ENCODE results near the gene AFF3. TPM values are rescaled to one million over a fixed set of nuclear protein-coding genes. Genes with fewer than 3 reads are reported as not detected.

Gene AFF3
- total and polyA plus RNA-seq, 2 donors (not counting 3 experiments of a cell fraction or from before 2014, with no cell fraction given), result 0.06 to 0.07 TPM

- Histone ChIP-seq H3K9me1 (replicated peaks; ENCODE audit: control insufficient read depth, extremely low read depth, insufficient read depth, low read length) (no peaks in the 10 kb centered on the region), H4K20me1 (replicated peaks; ENCODE audit: control insufficient read depth, extremely low read depth, insufficient read depth, low read length) (no peaks in the 10 kb centered on the region), H3K79me2 (ENCODE audit: control insufficient read depth, insufficient read depth, low read length) (no peaks in the 10 kb centered on the region), H3K4me3 (replicated peaks in 1 of 3; ENCODE audit: insufficient read depth in 1 of 3, low read depth in 1 of 3, low read length in 3 of 3) (no peak overlapping the region), H3K4me1 (ENCODE audit: control insufficient read depth, extremely low read depth, insufficient read depth, low read length) (no peaks in the 10 kb centered on the region), H3K36me3 (ENCODE audit: control insufficient read depth in 2 of 2, extremely low read depth in 1 of 2, insufficient read depth in 2 of 2, low read length in 2 of 2) (no peaks in the 10 kb centered on the region), H3K27me3 (ENCODE audit: control insufficient read depth in 2 of 2, insufficient read depth in 2 of 2, low read length in 2 of 2) (peaks cover 0 to 3% of the 10 kb centered on the region in 2 experiments), H3K9me3 (replicated peaks; ENCODE audit: control insufficient read depth, insufficient read depth, low read length) (no peaks in the 10 kb centered on the region), H2AFZ (ENCODE audit: low read depth, low read length) (no peak overlapping the region), H3K4me2 (ENCODE audit: insufficient read depth, low read length) (no peak overlapping the region), H3K27ac (ENCODE audit: insufficient read depth, low read depth, low read length) (no peak overlapping the region), H3K9ac (replicated peaks; ENCODE audit: extremely low read depth, insufficient read depth, low read length) (no peak overlapping the region)
- DNase-seq (ENCODE audit: low read depth, low spot score), result no peak
- FAIRE-seq, result no peak
- ChIA-PET CTCF (no interaction called here), POLR2A (no interaction called here)
- no TSS peak for BruUV-seq (replicated peaks)
- dilution Hi-C loops (cut with MboI; ENCODE audit: extremely low pct_ligation_motif_present, low sequenced_read_pairs), result no loop called here
- intact Hi-C loops (cut with micrococcal nuclease), result no loop called here
- TF ChIP-seq GATA2 (IDR thresholded peaks at IDR 0.05; ENCODE audit: insufficient read depth, insufficient read length, low read depth, low read length), result no peak
- TF ChIP-seq EZH2 (IDR thresholded peaks at IDR 0.05; ENCODE audit: borderline replicate concordance, low read depth, low read length, severe bottlenecking), result no peak
- no peak for TF ChIP-seq POLR2A (IDR thresholded peaks at IDR 0.05; ENCODE audit: low read depth, low read length)
- no peak for TF ChIP-seq MAX (IDR thresholded peaks at IDR 0.05; ENCODE audit: insufficient read depth, insufficient read length)
These were observed 498.5 kb downstream of the AFF3 start for GRCh38 chr2:99643787-99644418.

GRCh38 chr2:99641999-99642398 lies 500.4 kb downstream of the AFF3 start:
- no peak overlapping the region for H3K9ac ChIP-seq (replicated peaks; ENCODE audit: extremely low read depth, insufficient read depth, low read length)
- dilution Hi-C loops (cut with MboI; ENCODE audit: extremely low pct_ligation_motif_present, low sequenced_read_pairs) (no loop called here), intact Hi-C loops (cut with micrococcal nuclease) (no loop called here)
- H4K20me1 ChIP-seq (replicated peaks; ENCODE audit: control insufficient read depth, extremely low read depth, insufficient read depth, low read length), result no peaks in the 10 kb centered on the region
- ChIA-PET CTCF (no interaction called here), POLR2A (no interaction called here)
- TF ChIP-seq POLR2AphosphoS5 (IDR thresholded peaks at IDR 0.05; ENCODE audit: insufficient read depth, low read depth, low read length) (no peak), CTCF (IDR thresholded peaks at IDR 0.05; ENCODE audit: extremely low read depth in 1 of 2, insufficient read depth in 1 of 2, low read depth in 1 of 2, low read length in 2 of 2) (no peak), MYC (IDR thresholded peaks at IDR 0.05; ENCODE audit: low read depth, low read length) (no peak), EZH2 (IDR thresholded peaks at IDR 0.05; ENCODE audit: borderline replicate concordance, low read depth, low read length, severe bottlenecking) (no peak), MAX (IDR thresholded peaks at IDR 0.05; ENCODE audit: insufficient read depth, insufficient read length) (no peak)
- BruUV-seq (replicated peaks), result no TSS peak
- no peak overlapping the region for H3K4me3 ChIP-seq (replicated peaks in 1 of 3; ENCODE audit: insufficient read depth in 1 of 3, low read depth in 1 of 3, low read length in 3 of 3)
- no peaks in the 10 kb centered on the region for H3K36me3 ChIP-seq (ENCODE audit: control insufficient read depth in 2 of 2, extremely low read depth in 1 of 2, insufficient read depth in 2 of 2, low read length in 2 of 2)
- H3K27ac ChIP-seq (ENCODE audit: insufficient read depth, low read depth, low read length), result no peak overlapping the region
- H3K27me3 ChIP-seq (ENCODE audit: control insufficient read depth in 2 of 2, insufficient read depth in 2 of 2, low read length in 2 of 2), result no peaks in the 10 kb centered on the region
- no peaks in the 10 kb centered on the region for H3K9me3 ChIP-seq (replicated peaks; ENCODE audit: control insufficient read depth, insufficient read depth, low read length)
- H3K9me1 ChIP-seq (replicated peaks; ENCODE audit: control insufficient read depth, extremely low read depth, insufficient read depth, low read length), result no peaks in the 10 kb centered on the region
- DNase-seq (ENCODE audit: low read depth, low spot score) (no peak), FAIRE-seq (no peak)
- no peaks in the 10 kb centered on the region for H3K4me1 ChIP-seq (ENCODE audit: control insufficient read depth, extremely low read depth, insufficient read depth, low read length)
- H3K4me2 ChIP-seq (ENCODE audit: insufficient read depth, low read length), result no peak overlapping the region
- no peaks in the 10 kb centered on the region for H3K79me2 ChIP-seq (ENCODE audit: control insufficient read depth, insufficient read depth, low read length)
- H2AFZ ChIP-seq (ENCODE audit: low read depth, low read length), result no peak overlapping the region
